ENCODE results near the gene CMIP. TPM values are rescaled to one million over a fixed set of nuclear protein-coding genes. Genes with fewer than 3 reads are reported as not detected.

Gene CMIP
- total and polyA plus RNA-seq, 10 of the 15 experiments (the other 5 are each of a cell fraction or from before 2014, with no cell fraction given) = 1.2 to 43.2 (median 4.4) TPM

- FAIRE-seq (no peak), ATAC-seq (no peak), DNase-seq (ENCODE audit: low read depth, low spot score) (no peak)
- POLR2A ChIA-PET = no interaction called here
- H4K20me1 ChIP-seq (ENCODE audit: control insufficient read depth, insufficient read depth) = no peaks in the 10 kb centered on the region
- H3K27ac ChIP-seq (ENCODE audit: control insufficient read depth, insufficient read depth) = no peak overlapping the region
- no peak overlapping the region for H3K9ac ChIP-seq (ENCODE audit: control insufficient read depth, insufficient read depth, low read length)
- WGBS (ENCODE audit: insufficient coverage, insufficient replicate concordance, low lambda C conversion rate, missing lambda C conversion rate) = 61% methylated on average over 19 of the region's 19 CpGs
- TF ChIP-seq ZSCAN29 (IDR thresholded peaks at IDR 0.05) (no peak), MYB (IDR thresholded peaks at IDR 0.05; ENCODE audit: borderline replicate concordance, low read depth, low read length) (no peak), ZNF592 (IDR thresholded peaks at IDR 0.05) (no peak), CUX1 (IDR thresholded peaks at IDR 0.05; ENCODE audit: insufficient replicate concordance, low read depth, low read length) (no peak), RFX5 (IDR thresholded peaks at IDR 0.05; ENCODE audit: low read depth, low read length) (no peak)
- TF ChIP-seq, protein P1, sequence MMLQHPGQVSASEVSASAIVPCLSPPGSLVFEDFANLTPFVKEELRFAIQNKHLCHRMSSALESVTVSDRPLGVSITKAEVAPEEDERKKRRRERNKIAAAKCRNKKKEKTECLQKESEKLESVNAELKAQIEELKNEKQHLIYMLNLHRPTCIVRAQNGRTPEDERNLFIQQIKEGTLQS (IDR thresholded peaks at IDR 0.05; ENCODE audit: borderline replicate concordance, extremely low read depth, low read depth, low read length) = no peak
- H3K79me2 ChIP-seq (ENCODE audit: control insufficient read depth, insufficient read depth, low read length) = no peaks in the 10 kb centered on the region
- in situ Hi-C loops (cut with MboI) = loop anchor here (10.0 kb wide), 1 partner anchor 324 kb away; no protein-coding TSS in a partner anchor
- no TSS peak for BruUV-seq (replicated peaks)
- SMC1A ChIA-PET (ENCODE audit: uncharacterized antibody, unreplicated experiment) = interaction anchor here (0.8 to 2.1 kb wide), 8 partner anchors 26 to 335 kb away, joined by 3 to 6 read pairs (median 4); no protein-coding TSS in a partner anchor
- intact Hi-C loops (cut with micrococcal nuclease; ENCODE audit: unreplicated experiment) = loop anchor here (5.0 kb wide), 2 partner anchors 34 to 121 kb away; no protein-coding TSS in a partner anchor
- H3K36me3 ChIP-seq (ENCODE audit: control insufficient read depth in 2 of 2, insufficient read depth in 2 of 2, low read length in 1 of 2) = no peaks in the 10 kb centered on the region
- H3K9me3 ChIP-seq (replicated peaks; ENCODE audit: control insufficient read depth, insufficient read depth, low read length) = no peaks in the 10 kb centered on the region
- no peak overlapping the region for H2AFZ ChIP-seq (ENCODE audit: control insufficient read depth, low read depth, low read length)
- RAD21 ChIA-PET (ENCODE audit: unreplicated experiment) = interaction anchor here (0.6 to 2.0 kb wide), 2 partner anchors 296 to 333 kb away, joined by 3 to 5 read pairs; no protein-coding TSS in a partner anchor
- no peak overlapping the region for H3K4me2 ChIP-seq (ENCODE audit: control insufficient read depth, insufficient read depth)
- CTCF ChIA-PET = interaction anchor here (1.1 to 2.0 kb wide), 4 partner anchors 15 to 296 kb away, joined by 3 to 16 read pairs (median 6); no protein-coding TSS in a partner anchor
- no peak overlapping the region for H3K4me3 ChIP-seq
- H3K27me3 ChIP-seq (replicated peaks in 1 of 2; ENCODE audit: control insufficient read depth in 2 of 2, insufficient read depth in 2 of 2, low read length in 1 of 2) = no peaks in the 10 kb centered on the region
- H3K4me1 ChIP-seq (ENCODE audit: control insufficient read depth, insufficient read depth, low read length) = no peaks in the 10 kb centered on the region
Measured at GRCh38 chr16:81401035-81401950, 43.3 kb upstream of the CMIP start.

Measured in GM12878 (cell line).